Measurements from ENCODE around the gene PAFAH2. TPM values are rescaled to one million over a fixed set of nuclear protein-coding genes. Genes with fewer than 3 reads are reported as not detected.

The PAFAH2 gene
- total RNA-seq, 1 experiment from 2014 or later, result 12.4 TPM

DNA sequence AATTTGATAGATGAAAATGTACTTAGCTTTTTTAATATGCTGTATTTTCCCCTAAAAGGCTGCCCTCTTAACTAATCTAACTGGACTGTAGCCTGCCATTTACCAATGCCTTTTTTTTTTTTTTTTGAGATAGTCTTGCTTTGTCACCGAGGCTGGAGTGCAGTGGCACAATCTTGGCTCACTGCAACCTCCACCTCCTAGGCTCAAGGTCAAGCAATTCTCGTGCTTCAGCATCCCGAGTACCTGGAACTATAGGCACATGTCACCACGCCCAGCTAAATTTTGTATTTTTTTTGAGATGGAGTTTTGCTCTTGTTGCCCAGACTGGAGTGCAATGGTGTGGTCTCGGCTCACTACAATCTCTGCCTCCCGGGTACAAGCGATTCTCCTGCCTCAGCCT lies 18.7 kb downstream of the PAFAH2 start:
- Histone ChIP-seq H3T11ph (ENCODE audit: low read length) (no peak overlapping the region), H3K4me1 (ENCODE audit: insufficient read depth, low read length) (no peaks in the 10 kb centered on the region), H3K27me3 (ENCODE audit: insufficient read depth, low read length) (no peaks in the 10 kb centered on the region), H2BK5ac (ENCODE audit: insufficient read length, low read length) (no peak overlapping the region), H3K79me1 (ENCODE audit: insufficient read depth, low read depth, low read length, poor library complexity, severe bottlenecking) (no peaks in the 10 kb centered on the region), H2BK12ac (ENCODE audit: insufficient read length, low read depth, low read length) (no peak overlapping the region), H4K91ac (ENCODE audit: insufficient read length, low read depth, low read length) (no peak overlapping the region), H3K56ac (ENCODE audit: insufficient read length, low read depth, low read length) (no peak overlapping the region), H4K20me1 (ENCODE audit: control insufficient read depth, insufficient read depth, insufficient read length) (no peaks in the 10 kb centered on the region), H3K23me2 (ENCODE audit: insufficient read length, low read depth, low read length, poor library complexity, severe bottlenecking) (no peaks in the 10 kb centered on the region), H2BK20ac (ENCODE audit: low read depth, low read length, poor library complexity, severe bottlenecking) (no peak overlapping the region), H3K4me2 (ENCODE audit: insufficient read depth, insufficient read length, low read length) (no peak overlapping the region), H3K79me2 (ENCODE audit: insufficient read depth, low read length) (no peaks in the 10 kb centered on the region), H2BK15ac (ENCODE audit: low read depth, low read length) (no peak overlapping the region), H3K14ac (ENCODE audit: insufficient read depth, low read length) (no peak overlapping the region), H2AFZ (ENCODE audit: low read length) (no peak overlapping the region), H3K27ac (ENCODE audit: insufficient read length, low read depth, low read length) (no peak overlapping the region), H3K18ac (ENCODE audit: insufficient read length, low read depth, low read length) (no peak overlapping the region), H2AK5ac (ENCODE audit: insufficient read length, low read length) (no peak overlapping the region), H4K8ac (replicated peaks; ENCODE audit: insufficient read length, low read depth, low read length) (no peak overlapping the region), H4K5ac (ENCODE audit: insufficient read length, low read depth, low read length) (no peak overlapping the region), H2BK120ac (ENCODE audit: low read depth, low read length, poor library complexity, severe bottlenecking) (no peak overlapping the region), H3K9me3 (ENCODE audit: control insufficient read depth, low read depth, low read length) (no peaks in the 10 kb centered on the region), H3K23ac (ENCODE audit: insufficient read length, low read depth, low read length) (no peak overlapping the region), H3K4ac (ENCODE audit: low read depth, low read length) (no peak overlapping the region), H3K9ac (ENCODE audit: extremely low read depth, insufficient read length, low read length) (no peak overlapping the region)
- Mint-ChIP-seq H3K9me3 (no peaks in the 10 kb centered on the region), H3K36me3 (ENCODE audit: insufficient read depth in 1 of 3, low read depth in 3 of 3) (peaks cover 7 to 60% (median 53%) of the 10 kb centered on the region in 3 experiments; a peak in 6 of 7 replicates), H3K4me1 (no peaks in the 10 kb centered on the region), H3K27me3 (ENCODE audit: low read depth) (no peaks in the 10 kb centered on the region), H3K4me3 (no peak overlapping the region), H3K27ac (no peak overlapping the region)
- TF ChIP-seq, protein P1, sequence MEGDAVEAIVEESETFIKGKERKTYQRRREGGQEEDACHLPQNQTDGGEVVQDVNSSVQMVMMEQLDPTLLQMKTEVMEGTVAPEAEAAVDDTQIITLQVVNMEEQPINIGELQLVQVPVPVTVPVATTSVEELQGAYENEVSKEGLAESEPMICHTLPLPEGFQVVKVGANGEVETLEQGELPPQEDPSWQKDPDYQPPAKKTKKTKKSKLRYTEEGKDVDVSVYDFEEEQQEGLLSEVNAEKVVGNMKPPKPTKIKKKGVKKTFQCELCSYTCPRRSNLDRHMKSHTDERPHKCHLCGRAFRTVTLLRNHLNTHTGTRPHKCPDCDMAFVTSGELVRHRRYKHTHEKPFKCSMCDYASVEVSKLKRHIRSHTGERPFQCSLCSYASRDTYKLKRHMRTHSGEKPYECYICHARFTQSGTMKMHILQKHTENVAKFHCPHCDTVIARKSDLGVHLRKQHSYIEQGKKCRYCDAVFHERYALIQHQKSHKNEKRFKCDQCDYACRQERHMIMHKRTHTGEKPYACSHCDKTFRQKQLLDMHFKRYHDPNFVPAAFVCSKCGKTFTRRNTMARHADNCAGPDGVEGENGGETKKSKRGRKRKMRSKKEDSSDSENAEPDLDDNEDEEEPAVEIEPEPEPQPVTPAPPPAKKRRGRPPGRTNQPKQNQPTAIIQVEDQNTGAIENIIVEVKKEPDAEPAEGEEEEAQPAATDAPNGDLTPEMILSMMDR (conservative IDR thresholded peaks at IDR 0.05), result no peak
- no CpG with 5 or more reads among the region's 7 CpGs for WGBS (ENCODE audit: extremely low coverage, insufficient read length, low lambda C conversion rate)
- DNase-seq, result no peak

Measured in H9 (cell line).